Bronchial epithelial cell (primary cell): ENCODE results near the gene PSMG1. TPM values are rescaled to one million over a fixed set of nuclear protein-coding genes. Genes with fewer than 3 reads are reported as not detected.

ENCODE experiments used
- total RNA-seq: library from RNA; depleted of rRNA; stranded (reverse); fragments of >200 nt; gene quantifications from 2 replicates; pipeline ENCODE4 v1.2.1, GENCODE V29; 2014

PSMG1 gene
- total RNA-seq, 1 donor from 2014 or later: 57.1 TPM

Other genes starting within 250 kb of the PSMG1 start
- gene BRWD1, start 130.2 kb upstream of the PSMG1 start, total RNA-seq: 70.5 and 71.6 TPM in 2 replicates
- gene HMGN1, start 165.6 kb upstream of the PSMG1 start, total RNA-seq: 341 and 362 TPM in 2 replicates